Breast epithelium (tissue), 3 donors: ENCODE results near the gene DENND6A.
"Not testable (repeated sequence)": the region's sequence is repeated elsewhere in the genome, so short reads cannot be mapped to it uniquely, and the experiment has no call there.

Experiments
- POLR2A ChIP-seq: fragments of 450-650 bp; IDR thresholded peaks from one replicate; pipeline ENCODE4 v1.6.1; 2016; ENCODE audit warnings: antibody characterized with exemption, mild to moderate bottlenecking, moderate library complexity
- POLR2AphosphoS5 ChIP-seq, 3 donors: sonication (generic); formaldehyde crosslinking; IDR thresholded peaks; one replicate each; pipeline ENCODE4 v1.6.1; 2017; ENCODE audit warnings: antibody characterized with exemption in 3 of 3
- TF ChIP-seq, protein P1 (sequence below), 3 donors: fragments of 450-650 bp; IDR thresholded peaks; one replicate each; pipeline ENCODE4 v1.5.1; 2016 to 2017; ENCODE audit warnings: antibody characterized with exemption in 3 of 3, mild to moderate bottlenecking in 3 of 3, moderate library complexity in 3 of 3

DNA sequence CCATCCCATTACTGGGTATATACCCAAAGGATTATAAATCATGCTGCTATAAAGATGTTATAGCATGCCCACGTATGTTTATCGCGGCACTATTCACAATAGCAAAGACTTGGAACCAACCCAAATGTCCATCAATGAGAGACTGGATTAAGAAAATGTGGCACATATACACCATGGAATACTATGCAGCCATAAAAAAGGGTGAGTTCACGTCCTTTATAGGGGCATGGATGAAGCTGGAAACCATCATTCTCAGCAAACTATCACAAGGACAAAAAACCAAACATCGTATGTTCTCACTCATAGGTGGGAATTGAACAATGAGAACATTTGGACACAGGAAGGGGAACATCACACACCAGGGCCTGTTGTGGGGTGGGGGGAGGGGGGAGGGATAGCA, 81.0 kb downstream of the DENND6A start:
- TF ChIP-seq POLR2A; POLR2AphosphoS5 (IDR thresholded peaks at IDR 0.05): not testable (repeated sequence)
- TF ChIP-seq, protein P1, sequence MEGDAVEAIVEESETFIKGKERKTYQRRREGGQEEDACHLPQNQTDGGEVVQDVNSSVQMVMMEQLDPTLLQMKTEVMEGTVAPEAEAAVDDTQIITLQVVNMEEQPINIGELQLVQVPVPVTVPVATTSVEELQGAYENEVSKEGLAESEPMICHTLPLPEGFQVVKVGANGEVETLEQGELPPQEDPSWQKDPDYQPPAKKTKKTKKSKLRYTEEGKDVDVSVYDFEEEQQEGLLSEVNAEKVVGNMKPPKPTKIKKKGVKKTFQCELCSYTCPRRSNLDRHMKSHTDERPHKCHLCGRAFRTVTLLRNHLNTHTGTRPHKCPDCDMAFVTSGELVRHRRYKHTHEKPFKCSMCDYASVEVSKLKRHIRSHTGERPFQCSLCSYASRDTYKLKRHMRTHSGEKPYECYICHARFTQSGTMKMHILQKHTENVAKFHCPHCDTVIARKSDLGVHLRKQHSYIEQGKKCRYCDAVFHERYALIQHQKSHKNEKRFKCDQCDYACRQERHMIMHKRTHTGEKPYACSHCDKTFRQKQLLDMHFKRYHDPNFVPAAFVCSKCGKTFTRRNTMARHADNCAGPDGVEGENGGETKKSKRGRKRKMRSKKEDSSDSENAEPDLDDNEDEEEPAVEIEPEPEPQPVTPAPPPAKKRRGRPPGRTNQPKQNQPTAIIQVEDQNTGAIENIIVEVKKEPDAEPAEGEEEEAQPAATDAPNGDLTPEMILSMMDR (IDR thresholded peaks at IDR 0.05): not testable (repeated sequence)
